Measurements from ENCODE around the gene MAS1L.

Gene MAS1L

DNA sequence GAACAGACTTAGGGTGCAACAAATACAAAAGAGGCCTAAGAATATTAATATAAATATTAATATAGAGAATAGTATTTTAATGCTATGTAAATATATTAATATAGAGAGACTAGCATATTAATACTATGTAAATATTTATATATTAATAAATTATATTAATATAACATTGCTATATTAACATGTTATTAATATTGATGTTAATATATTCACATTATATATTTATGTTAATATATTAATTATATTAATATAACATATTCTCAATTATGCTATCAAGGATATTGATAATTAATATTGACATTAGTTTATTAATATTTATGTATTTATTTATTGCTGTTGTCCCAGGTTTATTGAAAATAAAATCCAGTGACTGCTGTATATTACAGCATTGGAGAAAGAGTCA lies 1.1 kb upstream of the MAS1L start:
- no peaks in the 10 kb centered on the region for H3K79me2 ChIP-seq (ENCODE audit: control insufficient read depth, insufficient read depth, low read length, poor library complexity)
- no peak overlapping the region for H2BK120ac ChIP-seq (ENCODE audit: insufficient read depth, low read length, poor library complexity)
- no peak overlapping the region for H3K4ac ChIP-seq (ENCODE audit: low read depth, low read length)
- no peaks in the 10 kb centered on the region for H3K36me3 ChIP-seq (ENCODE audit: control insufficient read depth in 1 of 2, insufficient read depth in 2 of 2, low read length in 2 of 2)
- H3K9me3 ChIP-seq (ENCODE audit: insufficient read depth, low read depth, low read length): peaks cover 2% of the 10 kb centered on the region
- H3K27me3 ChIP-seq (ENCODE audit: insufficient read depth, low read length): no peaks in the 10 kb centered on the region
- no peak overlapping the region for H3K14ac ChIP-seq (ENCODE audit: low read length)
- H3K23ac ChIP-seq (ENCODE audit: low read length): no peak overlapping the region
- H3K4me2 ChIP-seq (ENCODE audit: low read length): no peak overlapping the region
- no peak overlapping the region for H2BK12ac ChIP-seq (ENCODE audit: low read length)
- no peaks in the 10 kb centered on the region for H3K4me1 ChIP-seq (ENCODE audit: control insufficient read depth in 1 of 2, insufficient read depth in 2 of 2, low read length in 2 of 2)
- no peak overlapping the region for H3K18ac ChIP-seq (ENCODE audit: low read length)
- no peak overlapping the region for H3K4me3 ChIP-seq (ENCODE audit: low read depth, low read length)
- H4K12ac ChIP-seq (ENCODE audit: low read depth, low read length): no peak overlapping the region
- H3K27ac ChIP-seq (ENCODE audit: low read depth, low read length): no peak overlapping the region
- H2AK5ac ChIP-seq (ENCODE audit: low read length): no peak overlapping the region
- no peak for DNase-seq
- H4K91ac ChIP-seq (ENCODE audit: low read depth, low read length): no peak overlapping the region
- H2BK5ac ChIP-seq (ENCODE audit: low read depth, low read length, poor library complexity): no peak overlapping the region
- no peak overlapping the region for H3K9ac ChIP-seq (ENCODE audit: low read length)
- no peak overlapping the region for H2AFZ ChIP-seq (ENCODE audit: insufficient read depth, low read length, poor library complexity)
- no peaks in the 10 kb centered on the region for H3K79me1 ChIP-seq (ENCODE audit: low read length)
- no peak overlapping the region for H4K8ac ChIP-seq (ENCODE audit: low read depth, low read length)

- no peak overlapping the region for H4K91ac ChIP-seq (ENCODE audit: low read depth, low read length)
- H2BK120ac ChIP-seq (ENCODE audit: insufficient read depth, low read length, poor library complexity): no peak overlapping the region
- no peaks in the 10 kb centered on the region for H3K4me1 ChIP-seq (ENCODE audit: control insufficient read depth in 1 of 2, insufficient read depth in 2 of 2, low read length in 2 of 2)
- H3K23ac ChIP-seq (ENCODE audit: low read length): no peak overlapping the region
- H3K9me3 ChIP-seq (ENCODE audit: insufficient read depth, low read depth, low read length): peaks cover 2% of the 10 kb centered on the region
- no peaks in the 10 kb centered on the region for H3K27me3 ChIP-seq (ENCODE audit: insufficient read depth, low read length)
- H3K27ac ChIP-seq (ENCODE audit: low read depth, low read length): no peak overlapping the region
- H3K79me2 ChIP-seq (ENCODE audit: control insufficient read depth, insufficient read depth, low read length, poor library complexity): no peaks in the 10 kb centered on the region
- H3K4me3 ChIP-seq (ENCODE audit: low read depth, low read length): no peak overlapping the region
- H2AK5ac ChIP-seq (ENCODE audit: low read length): no peak overlapping the region
- H2AFZ ChIP-seq (ENCODE audit: insufficient read depth, low read length, poor library complexity): no peak overlapping the region
- no peak overlapping the region for H3K14ac ChIP-seq (ENCODE audit: low read length)
- no peak overlapping the region for H4K12ac ChIP-seq (ENCODE audit: low read depth, low read length)
- no peak for DNase-seq
- no peak overlapping the region for H3K4ac ChIP-seq (ENCODE audit: low read depth, low read length)
- H3K9ac ChIP-seq (ENCODE audit: low read length): no peak overlapping the region
- H3K79me1 ChIP-seq (ENCODE audit: low read length): no peaks in the 10 kb centered on the region
- no peak overlapping the region for H3K18ac ChIP-seq (ENCODE audit: low read length)
- H3K4me2 ChIP-seq (ENCODE audit: low read length): no peak overlapping the region
- H2BK12ac ChIP-seq (ENCODE audit: low read length): no peak overlapping the region
- no peak overlapping the region for H2BK5ac ChIP-seq (ENCODE audit: low read depth, low read length, poor library complexity)
- H4K8ac ChIP-seq (ENCODE audit: low read depth, low read length): no peak overlapping the region
- no peaks in the 10 kb centered on the region for H3K36me3 ChIP-seq (ENCODE audit: control insufficient read depth in 1 of 2, insufficient read depth in 2 of 2, low read length in 2 of 2)
- no CpG with 5 or more reads among the region's 5 CpGs for WGBS (ENCODE audit: extremely low coverage, insufficient coverage, insufficient read length)
Measured at GRCh38 chr6:29487131-29487530, 625 bp downstream of the MAS1L start.

GRCh38 chr6:29486577-29486976 lies 1.2 kb downstream of the MAS1L start:
- Histone ChIP-seq H2BK120ac (ENCODE audit: insufficient read depth, low read length, poor library complexity) (no peak overlapping the region), H3K4me3 (ENCODE audit: low read depth, low read length) (no peak overlapping the region), H3K4me1 (ENCODE audit: control insufficient read depth in 1 of 2, insufficient read depth in 2 of 2, low read length in 2 of 2) (no peaks in the 10 kb centered on the region), H3K4me2 (ENCODE audit: low read length) (no peak overlapping the region), H2BK12ac (ENCODE audit: low read length) (no peak overlapping the region), H3K27me3 (ENCODE audit: insufficient read depth, low read length) (no peaks in the 10 kb centered on the region), H3K79me2 (ENCODE audit: control insufficient read depth, insufficient read depth, low read length, poor library complexity) (no peaks in the 10 kb centered on the region), H3K36me3 (ENCODE audit: control insufficient read depth in 1 of 2, insufficient read depth in 2 of 2, low read length in 2 of 2) (no peaks in the 10 kb centered on the region), H4K12ac (ENCODE audit: low read depth, low read length) (no peak overlapping the region), H4K91ac (ENCODE audit: low read depth, low read length) (no peak overlapping the region), H3K18ac (ENCODE audit: low read length) (no peak overlapping the region), H2BK5ac (ENCODE audit: low read depth, low read length, poor library complexity) (no peak overlapping the region), H3K9ac (ENCODE audit: low read length) (no peak overlapping the region), H2AK5ac (ENCODE audit: low read length) (no peak overlapping the region), H3K27ac (ENCODE audit: low read depth, low read length) (no peak overlapping the region), H4K8ac (ENCODE audit: low read depth, low read length) (no peak overlapping the region), H3K4ac (ENCODE audit: low read depth, low read length) (no peak overlapping the region), H2AFZ (ENCODE audit: insufficient read depth, low read length, poor library complexity) (no peak overlapping the region), H3K14ac (ENCODE audit: low read length) (no peak overlapping the region), H3K79me1 (ENCODE audit: low read length) (no peaks in the 10 kb centered on the region), H3K9me3 (ENCODE audit: insufficient read depth, low read depth, low read length) (peaks cover 2% of the 10 kb centered on the region), H3K23ac (ENCODE audit: low read length) (no peak overlapping the region)
- WGBS (ENCODE audit: extremely low coverage, insufficient coverage, insufficient read length): no CpG with 5 or more reads among the region's 4 CpGs
- no peak for DNase-seq

- Histone ChIP-seq H2AFZ (ENCODE audit: insufficient read depth, low read length, poor library complexity) (no peak overlapping the region), H2AK5ac (ENCODE audit: low read length) (no peak overlapping the region), H3K18ac (ENCODE audit: low read length) (no peak overlapping the region), H2BK12ac (ENCODE audit: low read length) (no peak overlapping the region), H2BK120ac (ENCODE audit: insufficient read depth, low read length, poor library complexity) (no peak overlapping the region), H3K4me1 (ENCODE audit: control insufficient read depth in 1 of 2, insufficient read depth in 2 of 2, low read length in 2 of 2) (no peaks in the 10 kb centered on the region), H4K8ac (ENCODE audit: low read depth, low read length) (no peak overlapping the region), H4K12ac (ENCODE audit: low read depth, low read length) (no peak overlapping the region), H2BK5ac (ENCODE audit: low read depth, low read length, poor library complexity) (no peak overlapping the region), H3K27me3 (ENCODE audit: insufficient read depth, low read length) (no peaks in the 10 kb centered on the region), H3K9me3 (ENCODE audit: insufficient read depth, low read depth, low read length) (no peaks in the 10 kb centered on the region), H3K14ac (ENCODE audit: low read length) (no peak overlapping the region), H4K91ac (ENCODE audit: low read depth, low read length) (no peak overlapping the region), H3K79me2 (ENCODE audit: control insufficient read depth, insufficient read depth, low read length, poor library complexity) (no peaks in the 10 kb centered on the region), H3K23ac (ENCODE audit: low read length) (no peak overlapping the region), H3K4me2 (ENCODE audit: low read length) (no peak overlapping the region), H3K4me3 (ENCODE audit: low read depth, low read length) (no peak overlapping the region), H3K79me1 (ENCODE audit: low read length) (no peaks in the 10 kb centered on the region), H3K4ac (ENCODE audit: low read depth, low read length) (no peak overlapping the region), H3K9ac (ENCODE audit: low read length) (no peak overlapping the region), H3K36me3 (ENCODE audit: control insufficient read depth in 1 of 2, insufficient read depth in 2 of 2, low read length in 2 of 2) (no peaks in the 10 kb centered on the region), H3K27ac (ENCODE audit: low read depth, low read length) (no peak overlapping the region)
- WGBS (ENCODE audit: extremely low coverage, insufficient coverage, insufficient read length): no CpG with 5 or more reads among the region's 1 CpG
- no peak for DNase-seq
Measured at GRCh38 chr6:29483735-29484134, 4.0 kb downstream of the MAS1L start.

DNA sequence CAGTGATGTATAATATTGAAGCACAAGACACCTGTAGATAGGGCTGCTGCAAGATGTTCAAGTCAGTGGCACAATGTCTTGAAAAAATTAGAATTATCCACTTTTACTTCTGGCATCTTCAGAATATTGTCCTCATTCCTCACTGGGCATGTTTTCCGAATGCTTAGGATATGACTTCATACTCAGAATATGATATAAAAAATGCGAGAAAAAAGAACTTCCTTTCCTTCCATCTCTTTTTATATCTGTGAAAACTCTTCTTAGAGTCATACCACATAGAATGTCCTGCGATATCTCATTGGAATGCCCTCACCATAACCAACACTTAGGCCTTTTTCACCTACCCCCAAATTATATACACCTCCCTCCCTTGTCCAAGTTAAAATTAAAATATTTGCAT lies 4.6 kb downstream of the MAS1L start:
- H3K4me2 ChIP-seq (ENCODE audit: low read length): no peak overlapping the region
- no peak overlapping the region for H2AK5ac ChIP-seq (ENCODE audit: low read length)
- no peak overlapping the region for H2BK5ac ChIP-seq (ENCODE audit: low read depth, low read length, poor library complexity)
- WGBS (ENCODE audit: extremely low coverage, insufficient coverage, insufficient read length): no CpG with 5 or more reads among the region's 3 CpGs
- H3K79me2 ChIP-seq (ENCODE audit: control insufficient read depth, insufficient read depth, low read length, poor library complexity): no peaks in the 10 kb centered on the region
- H3K4me1 ChIP-seq (ENCODE audit: control insufficient read depth in 1 of 2, insufficient read depth in 2 of 2, low read length in 2 of 2): no peaks in the 10 kb centered on the region
- no peak overlapping the region for H3K18ac ChIP-seq (ENCODE audit: low read length)
- H2BK12ac ChIP-seq (ENCODE audit: low read length): no peak overlapping the region
- H3K23ac ChIP-seq (ENCODE audit: low read length): no peak overlapping the region
- H3K4ac ChIP-seq (ENCODE audit: low read depth, low read length): no peak overlapping the region
- no peak overlapping the region for H4K91ac ChIP-seq (ENCODE audit: low read depth, low read length)
- H2AFZ ChIP-seq (ENCODE audit: insufficient read depth, low read length, poor library complexity): no peak overlapping the region
- H3K36me3 ChIP-seq (ENCODE audit: control insufficient read depth in 1 of 2, insufficient read depth in 2 of 2, low read length in 2 of 2): no peaks in the 10 kb centered on the region
- no peaks in the 10 kb centered on the region for H3K79me1 ChIP-seq (ENCODE audit: low read length)
- DNase-seq: no peak
- H3K27me3 ChIP-seq (ENCODE audit: insufficient read depth, low read length): no peaks in the 10 kb centered on the region
- H2BK120ac ChIP-seq (ENCODE audit: insufficient read depth, low read length, poor library complexity): no peak overlapping the region
- H4K12ac ChIP-seq (ENCODE audit: low read depth, low read length): no peak overlapping the region
- no peak overlapping the region for H3K9ac ChIP-seq (ENCODE audit: low read length)
- no peak overlapping the region for H3K14ac ChIP-seq (ENCODE audit: low read length)
- H4K8ac ChIP-seq (ENCODE audit: low read depth, low read length): no peak overlapping the region
- H3K9me3 ChIP-seq (ENCODE audit: insufficient read depth, low read depth, low read length): no peaks in the 10 kb centered on the region
- H3K4me3 ChIP-seq (ENCODE audit: low read depth, low read length): no peak overlapping the region
- H3K27ac ChIP-seq (ENCODE audit: low read depth, low read length): no peak overlapping the region

All from trophoblast cell (in vitro differentiated cells and primary cell).